ENCODE results near the gene KLF18.

- no peak for TF ChIP-seq CTCF (conservative IDR thresholded peaks at IDR 0.05; ENCODE audit: low read depth, low read length)
- no peak for TF ChIP-seq EZH2 (IDR thresholded peaks at IDR 0.05; ENCODE audit: borderline replicate concordance, low read depth, low read length, poor library complexity, severe bottlenecking)
These were observed 10.4 kb upstream of the KLF18 start for GRCh38 chr1:44151808-44152207.

Measured in A673 (cell line).